Heart left ventricle (tissue), 16 donors: Measurements from ENCODE around the gene C16orf92. TPM values are rescaled to one million over a fixed set of nuclear protein-coding genes. Genes with fewer than 3 reads are reported as not detected.

ENCODE experiments used
- ATAC-seq, 4 donors: fragments of 200-7000 bp; cut with Tn5 transposase; one replicate each; pipeline ENCODE4 v1.9.1; 2020 to 2022; ENCODE audit warnings: moderate library complexity in 4 of 4, mild to moderate bottlenecking in 3 of 4, moderate number of reproducible peaks in 1 of 4
- DNase-seq, 5 donors: peaks; one replicate each; pipeline ENCODE4 v3.0.0-alpha.2; 2020
- H3K27ac ChIP-seq, 12 donors: fragments of 200-600 bp; sonication (generic) in 4 of 12; one replicate each; pipeline versions ENCODE4 v1.5.0 to v1.8.0; 2016 to 2022; ENCODE audit warnings: mild to moderate bottlenecking in 2 of 12
- H3K27me3 ChIP-seq, 9 donors: fragments of 200-600 bp; sonication (generic) in 2 of 9; one replicate each; pipeline versions ENCODE4 v1.5.1 to v1.8.0; 2016 to 2022; ENCODE audit warnings: mild to moderate bottlenecking in 3 of 9
- H3K36me3 ChIP-seq, 9 donors: fragments of 200-600 bp; sonication (generic) in 2 of 9; one replicate each; pipeline versions ENCODE4 v1.5.0 to v1.8.0; 2018 to 2022; ENCODE audit warnings: mild to moderate bottlenecking in 2 of 9
- H3K4me1 ChIP-seq, 12 donors: fragments of 200-600 bp; sonication (generic) in 4 of 12; one replicate each; pipeline versions ENCODE4 v1.5.0 to v1.8.0; 2016 to 2022; ENCODE audit warnings: mild to moderate bottlenecking in 3 of 12
- H3K4me3 ChIP-seq, 12 donors: fragments of 200-600 bp; sonication (generic) in 4 of 12; one replicate each; pipeline versions ENCODE4 v1.5.0 to v1.8.0; 2017 to 2022; ENCODE audit warnings: mild to moderate bottlenecking in 9 of 12, moderate library complexity in 4 of 12
- H3K9me3 ChIP-seq, 12 donors: fragments of 200-600 bp; sonication (generic) in 4 of 12; one replicate each; pipeline versions ENCODE4 v1.5.0 to v1.8.0; 2016 to 2022; ENCODE audit warnings: mild to moderate bottlenecking in 1 of 12
- CTCF ChIP-seq, 12 donors: fragments of 200-600 bp; sonication (generic) in 4 of 12; IDR thresholded peaks; one replicate each; pipeline versions ENCODE4 v1.5.0 to v1.8.0; 2018 to 2022; ENCODE audit warnings: antibody characterized with exemption in 12 of 12, mild to moderate bottlenecking in 5 of 12
- POLR2A ChIP-seq, 2 donors: fragments of 450-650 bp; IDR thresholded peaks; one replicate each; pipeline ENCODE4 v1.6.1; 2017; ENCODE audit warnings: antibody characterized with exemption in 2 of 2, mild to moderate bottlenecking in 2 of 2, moderate library complexity in 2 of 2
- WGBS, 4 donors: extraction: QIAGEN DNeasy Blood & Tissue Kit in 2 of 4; methylation state at CpG; one replicate each; pipeline versions ENCODE4 v1.1.5 to v1.1.7; 2013 to 2018; 5-methylcytosine and 5-hydroxymethylcytosine counted together
- intact Hi-C, 10 donors: fragments of 100-400 bp; cut with DNase I; formaldehyde crosslinking; loops; one replicate each; pipeline versions ENCODE4 v1.11.1 to v1.14.2; 2022
- polyA plus RNA-seq, 2 donors: library from polyadenylated mRNA; stranded (reverse); fragments of 200-250 nt; gene quantifications; one replicate each; pipeline ENCODE4 v1.2.3, GENCODE V29; 2013
- total RNA-seq, 9 donors: library from RNA; depleted of rRNA in 2 of 9; stranded (reverse); fragments of >200 nt in 2 of 9; fragmentation: NEBNext Ultra II Directional in 3 of 9; extraction: Animal tissue kit (Norgen Biotek cat#: 25700) in 3 of 9; gene quantifications; one replicate each; pipeline versions ENCODE4 v1.1.0 to v1.2.4, GENCODE V29; 2016 to 2023
- donor health status: ischemic (EF 13 %, LVEDD 7.1; RV severe dilation, severe dysfunction).
- donor health status: healthy with polysubstance abuse.
- donor health status: DM: no; HTN: yes; CAD: no.
- donor health status: DM: no; HTN: no; CAD: no.
- donor health status: ischemic (EF 25% LVEDD 6.9; RV normal size, moderate dysfunction).
- donor health status: ischemic (EF 25% LVEDD 5.7; RV mildly dilated, moderate dysfunction).
- donor health status: healthy.
- donor health status: DM: yes; HTN: yes; CAD: no.
- donor health status: ischemic (EF 35%, LVEDD 5.7; RV mildly dilated, moderate dysfunction).
- donor health status: nonischemic (EF 11% LVEDD 7.7; RV severe dilation, severe dysfunction).
- donor health status: DM: yes; HTN: yes; CAD: no.
- donor health status: PGD.
- donor health status: ischemic (EF 29% LVEDD 5.4; RV normal size, mild dysfunction).
- donor health status: nonischemic (EF 23%, LVEDD 6.1; RV moderate dilation, normal function).

C16orf92 gene
- total and polyA plus RNA-seq, 11 donors, result not detected

GRCh38 chr16:29992344-29992967 lies 30.5 kb upstream of the C16orf92 start:
- intact Hi-C loops, result loop anchor here in 2 of 10 donors (10.0 kb wide), 2 partner anchors 178 to 188 kb away; partner anchors contain the start of genes MAZ (in 1 of the 2), PAGR1 (in 1 of the 2) and PRRT2 (in 1 of the 2)
- Histone ChIP-seq H3K36me3 (peaks cover 0 to 66% (median 63%) of the 10 kb centered on the region in 9 donors), H3K4me1 (peaks cover 0 to 30% (median 18%) of the 10 kb centered on the region in 12 donors), H3K27me3 (no peaks in the 10 kb centered on the region), H3K9me3 (no peaks in the 10 kb centered on the region), H3K4me3 (no peak overlapping the region), H3K27ac (no peak overlapping the region)
- DNase-seq, result peak in 1 of 5 donors; percentile 18
- TF ChIP-seq CTCF (IDR thresholded peaks at IDR 0.05), result no peak
- no peak for TF ChIP-seq POLR2A (IDR thresholded peaks at IDR 0.05)
- no peak for ATAC-seq
- 45 to 56% (median 52%) methylated on average over 7 of the region's 7 CpGs for WGBS, 4 donors

GRCh38 chr16:29993191-29993902 lies 29.7 kb upstream of the C16orf92 start:
- no peak for TF ChIP-seq CTCF (IDR thresholded peaks at IDR 0.05)
- TF ChIP-seq POLR2A (IDR thresholded peaks at IDR 0.05), result no peak
- H3K9me3 ChIP-seq, result no peaks in the 10 kb centered on the region
- peaks cover 0 to 31% (median 18%) of the 10 kb centered on the region in 12 donors for H3K4me1 ChIP-seq
- H3K27ac ChIP-seq, result no peak overlapping the region
- intact Hi-C loops, result loop anchor here in 2 of 10 donors (10.0 kb wide), 2 partner anchors 179 to 189 kb away; partner anchors contain the start of genes MAZ (in 1 of the 2), PAGR1 (in 1 of the 2) and PRRT2 (in 1 of the 2)
- H3K4me3 ChIP-seq, result no peak overlapping the region
- 82 to 88% (median 84%) methylated on average over 17 to 25 of the region's 25 CpGs for WGBS, 4 donors
- H3K36me3 ChIP-seq, result peaks cover 0 to 66% (median 59%) of the 10 kb centered on the region in 9 donors
- no peak for ATAC-seq
- no peaks in the 10 kb centered on the region for H3K27me3 ChIP-seq
- peak in 1 of 5 donors; percentile 58 for DNase-seq

- WGBS, 4 donors, result 73 to 83% (median 80%) methylated on average over 9 of the region's 9 CpGs
- Histone ChIP-seq H3K4me3 (peak overlapping the region in 4 of 12 donors; percentile 69 to 95 (median 83)), H3K27ac (peak overlapping the region in 5 of 12 donors; percentile 4 to 98 (median 96)), H3K36me3 (peaks cover 0 to 64% (median 53%) of the 10 kb centered on the region in 9 donors), H3K4me1 (peaks cover 0 to 31% (median 18%) of the 10 kb centered on the region in 12 donors), H3K27me3 (no peaks in the 10 kb centered on the region), H3K9me3 (no peaks in the 10 kb centered on the region)
- peak in 1 of 5 donors; percentile 2 for DNase-seq
- intact Hi-C loops, result loop anchor here in 6 of 10 donors (2.0 to 10.0 kb wide), 5 partner anchors 17 to 189 kb away; partner anchors contain the start of genes MAZ (in 1 of the 6), PAGR1 (in 1 of the 6), PRRT2 (in 1 of the 6) and TAOK2 (in 1 of the 6)
- no peak for ATAC-seq
- TF ChIP-seq POLR2A (IDR thresholded peaks at IDR 0.05) (no peak), CTCF (IDR thresholded peaks at IDR 0.05) (no peak)
These were observed 28.9 kb upstream of the C16orf92 start for GRCh38 chr16:29993903-29994599.
